Esophagus muscularis mucosa (tissue), 4 donors: Measurements from ENCODE around the gene BLID. TPM values are rescaled to one million over a fixed set of nuclear protein-coding genes. Genes with fewer than 3 reads are reported as not detected.
A peak's percentile ranks its signal among the peaks of the same experiment; 100 is the strongest.

ENCODE experiments used
- DNase-seq: peaks from one replicate; pipeline ENCODE4 v3.0.0-alpha.2; 2017; ENCODE audit errors: extremely low spot score
- H3K27ac ChIP-seq, 4 donors: fragments of 200-600 bp; sonication (generic); replicated peaks in 1 of 4; 1 replicate in 3 of 4; 2 replicates in 1 of 4; pipeline ENCODE4 v1.5.1; 2016 to 2019; ENCODE audit warnings: mild to moderate bottlenecking in 1 of 4
- H3K27me3 ChIP-seq, 4 donors: fragments of 200-600 bp; sonication (generic); one replicate each; pipeline versions ENCODE4 v1.5.1 to v1.6.0; 2016 to 2019
- H3K36me3 ChIP-seq, 4 donors: fragments of 200-600 bp; sonication (generic); one replicate each; pipeline ENCODE4 v1.5.1; 2016 to 2019
- H3K4me1 ChIP-seq, 4 donors: fragments of 200-600 bp; sonication (generic); one replicate each; pipeline ENCODE4 v1.5.1; 2016 to 2019
- H3K4me3 ChIP-seq, 4 donors: fragments of 200-600 bp; sonication (generic); 1 replicate in 2 of 4; 2 replicates in 2 of 4; pipeline ENCODE4 v1.5.1; 2016 to 2019; ENCODE audit warnings: mild to moderate bottlenecking in 4 of 4, moderate library complexity in 1 of 4
- H3K9me3 ChIP-seq, 4 donors: fragments of 200-600 bp; sonication (generic); 1 replicate in 3 of 4; 2 replicates in 1 of 4; pipeline ENCODE4 v1.5.1; 2016 to 2019
- CTCF ChIP-seq, 3 experiments: fragments of 200-600 bp in 2 of 3; fragments of 450-650 bp in 1 of 3; sonication (generic) in 2 of 3; IDR thresholded peaks; one replicate each; pipeline ENCODE4 v1.5.1; 2017 to 2019; ENCODE audit warnings: antibody characterized with exemption in 3 of 3, mild to moderate bottlenecking in 2 of 3, moderate library complexity in 1 of 3
- EP300 ChIP-seq: sonication (generic); formaldehyde crosslinking; IDR thresholded peaks from one replicate; pipeline ENCODE4 v1.6.1; 2017; ENCODE audit warnings: antibody characterized with exemption
- POLR2A ChIP-seq: fragments of 450-650 bp; IDR thresholded peaks from one replicate; pipeline ENCODE4 v1.6.1; 2017; ENCODE audit warnings: antibody characterized with exemption, moderate library complexity, mild to moderate bottlenecking, low read depth
- POLR2AphosphoS5 ChIP-seq, 2 donors: sonication (generic); formaldehyde crosslinking; IDR thresholded peaks; one replicate each; pipeline ENCODE4 v1.6.1; 2017; ENCODE audit warnings: antibody characterized with exemption in 2 of 2
- WGBS: methylation state at CpG from one replicate; pipeline ENCODE4 v1.1.5; 2018; 5-methylcytosine and 5-hydroxymethylcytosine counted together
- intact Hi-C: fragments of 100-400 bp; cut with DNase I; formaldehyde crosslinking; loops from one replicate; pipeline ENCODE4 v1.15.1; 2023
- total RNA-seq, 4 donors: library from RNA; depleted of rRNA; stranded (reverse); fragments of >200 nt; gene quantifications; one replicate each; pipeline versions ENCODE4 v1.1.0 to v1.2.1, GENCODE V29; 2016

The BLID gene
- 1 to 10 TPM in 2 of 4 donors, under 1 TPM in 1, not detected in 1; 0.99 to 3.3 (median 1.3) TPM for total RNA-seq

GRCh38 chr11:122115524-122116379, at the start of gene BLID:
BLID (minus strand) TSS chr11:122116215; CDS start chr11:122115922, 293 bp downstream.
- intact Hi-C loops: no loop called here
- peak within 1 kb of the TSS; percentile 25 to 60 (median 48) for H3K27ac ChIP-seq

GRCh38 chr11:122163053-122163819, 47.2 kb upstream of the BLID start:
- H3K4me3 ChIP-seq: no peak overlapping the region
- peaks cover 0 to 97% (median 77%) of the 10 kb centered on the region in 4 donors for H3K4me1 ChIP-seq
- intact Hi-C loops: no loop called here
- WGBS: 90% methylated on average over 3 of the region's 3 CpGs
- TF ChIP-seq POLR2AphosphoS5 (IDR thresholded peaks at IDR 0.05) (no peak), CTCF (IDR thresholded peaks at IDR 0.05) (no peak), POLR2A (no peak), EP300 (no peak)
- no peak for DNase-seq
- H3K27me3 ChIP-seq: no peaks in the 10 kb centered on the region
- peak overlapping the region in 3 of 4 donors; percentile 86 to 88 (median 86) for H3K27ac ChIP-seq
- H3K36me3 ChIP-seq: no peaks in the 10 kb centered on the region
- no peaks in the 10 kb centered on the region for H3K9me3 ChIP-seq

More at GRCh38 chr11:122115524-122116379, at the start of gene BLID:
- no peak for TF ChIP-seq EP300
- TF ChIP-seq POLR2A: no peak
- peak; percentile 50 to 67 (median 52) for TF ChIP-seq CTCF (IDR thresholded peaks at IDR 0.05)
- peak; percentile 54 to 61 for TF ChIP-seq POLR2AphosphoS5 (IDR thresholded peaks at IDR 0.05)
- Histone ChIP-seq H3K4me3 (no peak within 1 kb of the TSS), H3K4me1 (peaks cover 0 to 30% (median 23%) of the 10 kb centered on the region in 4 donors), H3K27me3 (no peaks in the 10 kb centered on the region), H3K36me3 (no peaks in the 10 kb centered on the region), H3K9me3 (no peaks in the 10 kb centered on the region)
- no peak for DNase-seq
- 76% methylated on average over 11 of the region's 11 CpGs for WGBS

GRCh38 chr11:122162095-122162494, 46.1 kb upstream of the BLID start:
- TF ChIP-seq POLR2A (no peak), EP300 (peak; percentile 76), CTCF (IDR thresholded peaks at IDR 0.05) (no peak), POLR2AphosphoS5 (IDR thresholded peaks at IDR 0.05) (peak in 1 of 2 donors; percentile 92)
- intact Hi-C loops: no loop called here
- peak overlapping the region; percentile 86 to 88 (median 87) for H3K27ac ChIP-seq
- H3K27me3 ChIP-seq: no peaks in the 10 kb centered on the region
- H3K4me1 ChIP-seq: peaks cover 0 to 91% (median 77%) of the 10 kb centered on the region in 4 donors
- H3K36me3 ChIP-seq: no peaks in the 10 kb centered on the region
- no peak overlapping the region for H3K4me3 ChIP-seq
- 78% methylated on average over 2 of the region's 2 CpGs for WGBS
- DNase-seq: no peak
- H3K9me3 ChIP-seq: no peaks in the 10 kb centered on the region

GRCh38 chr11:122160841-122161590, 45.0 kb upstream of the BLID start:
- H3K27me3 ChIP-seq: no peaks in the 10 kb centered on the region
- no peaks in the 10 kb centered on the region for H3K9me3 ChIP-seq
- peaks cover 0 to 87% (median 73%) of the 10 kb centered on the region in 4 donors for H3K4me1 ChIP-seq
- no peak overlapping the region for H3K4me3 ChIP-seq
- H3K27ac ChIP-seq: peak overlapping the region; percentile 86 to 88 (median 87)
- TF ChIP-seq POLR2AphosphoS5 (IDR thresholded peaks at IDR 0.05) (no peak), POLR2A (no peak), EP300 (no peak), CTCF (IDR thresholded peaks at IDR 0.05) (no peak)
- intact Hi-C loops: no loop called here
- no peaks in the 10 kb centered on the region for H3K36me3 ChIP-seq
- DNase-seq: no peak
- WGBS: 97% methylated on average over 5 of the region's 6 CpGs
